Astrocyte of the spinal cord (primary cell): ENCODE measurements around the gene DCANP1.

Experiments
- DNase-seq: peaks from one replicate; pipeline ENCODE4 v3.0.0; 2011; ENCODE audit warnings: low read depth, low spot score
- H3K4me3 ChIP-seq: 2 replicates; pipeline ENCODE4 v1.5.1; 2011; ENCODE audit warnings: low read depth, mild to moderate bottlenecking, low read length, moderate library complexity
- CTCF ChIP-seq: IDR thresholded peaks from 2 replicates; pipeline ENCODE4 v1.5.1; 2012; ENCODE audit warnings: low read depth, mild to moderate bottlenecking, low read length, inconsistent platforms
- in situ Hi-C: cut with HindIII; loops from 2 replicates; pipeline ENCODE4 v1.10.0; 2017; ENCODE audit warnings: low sequenced_read_pairs

DCANP1 gene

GRCh38 chr5:135433681-135434426 lies 13.3 kb downstream of the DCANP1 start:
- in situ Hi-C loops: no loop called here
- no peak overlapping the region for H3K4me3 ChIP-seq
- no peak for TF ChIP-seq CTCF
- no peak for DNase-seq

DNA sequence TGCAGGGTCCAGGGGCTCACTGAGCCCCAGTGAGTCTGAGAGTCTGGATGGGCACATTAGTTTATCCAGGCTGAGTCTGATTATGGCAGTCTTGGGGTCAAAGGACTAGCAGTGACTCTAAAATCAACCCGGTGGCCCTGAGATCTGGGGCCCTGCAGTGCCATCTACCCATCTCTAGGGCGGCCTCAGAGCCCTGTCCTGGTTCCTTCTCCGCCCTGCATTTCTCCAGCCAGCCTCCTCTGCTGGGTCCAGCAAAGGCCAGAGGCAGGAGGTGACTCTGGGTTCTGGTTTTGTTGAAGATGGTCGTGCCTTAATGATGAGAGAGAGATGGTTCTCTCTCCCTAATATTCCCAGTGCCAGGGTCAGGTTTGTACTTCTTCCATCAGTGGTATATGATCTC lies 15.0 kb downstream of the DCANP1 start:
- in situ Hi-C loops: no loop called here
- H3K4me3 ChIP-seq: no peak overlapping the region
- DNase-seq: no peak
- TF ChIP-seq CTCF: no peak

DNA sequence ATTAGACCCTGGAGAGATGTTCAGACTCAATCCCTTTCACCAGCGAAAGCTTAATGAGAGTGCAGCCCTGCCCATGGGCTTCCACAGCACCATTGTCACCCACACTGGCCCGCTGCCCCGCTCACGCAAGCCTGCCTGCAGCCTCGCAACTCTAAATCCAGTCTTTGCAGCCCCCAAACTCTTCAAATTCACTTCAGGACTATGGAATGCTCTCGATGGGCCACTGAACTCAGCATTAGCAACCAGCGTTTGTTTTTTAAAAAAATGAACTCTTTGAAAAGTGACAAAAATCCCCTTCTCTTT lies 17.1 kb downstream of the DCANP1 start:
- TF ChIP-seq CTCF: no peak
- no peak overlapping the region for H3K4me3 ChIP-seq
- in situ Hi-C loops: no loop called here
- no peak for DNase-seq

- in situ Hi-C loops: no loop called here
- no peak for TF ChIP-seq CTCF
- H3K4me3 ChIP-seq: no peak overlapping the region
- DNase-seq: no peak
These were observed 17.6 kb downstream of the DCANP1 start for GRCh38 chr5:135429301-135430134.

DNA sequence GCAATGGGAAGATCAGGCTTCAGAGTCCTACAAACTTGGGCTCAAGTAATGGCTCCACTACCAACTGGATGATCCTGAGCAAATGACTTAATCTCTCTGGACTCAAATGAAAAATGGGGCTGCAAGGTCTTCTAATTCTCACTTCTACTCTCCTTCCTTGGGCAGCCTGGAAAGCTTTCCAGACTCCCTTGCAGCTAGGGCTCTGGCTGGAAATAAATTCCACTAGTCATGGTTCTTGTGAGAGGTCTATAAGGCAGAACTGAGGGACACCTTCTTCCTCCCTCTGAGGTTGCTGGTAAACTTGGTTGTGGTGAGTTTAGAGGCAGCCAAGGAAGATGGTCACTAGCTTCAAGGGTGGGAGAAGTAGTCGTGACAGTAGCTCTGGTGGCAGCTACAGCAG lies 18.6 kb downstream of the DCANP1 start:
- H3K4me3 ChIP-seq: no peak overlapping the region
- no peak for TF ChIP-seq CTCF
- in situ Hi-C loops: no loop called here
- no peak for DNase-seq

- in situ Hi-C loops: no loop called here
- no peak overlapping the region for H3K4me3 ChIP-seq
- peak; percentile 85 for TF ChIP-seq CTCF
- DNase-seq: peak; percentile 47
These were observed 20.8 kb downstream of the DCANP1 start for GRCh38 chr5:135426102-135427082.
